ENCODE data around the gene CORO1C. TPM values are rescaled to one million over a fixed set of nuclear protein-coding genes. Genes with fewer than 3 reads are reported as not detected.

The CORO1C gene
- polyA plus RNA-seq, 2 of the 4 experiments (the other 2 are of a cell fraction), result 166 to 245 TPM

- Histone ChIP-seq H3K4me2 (no peak overlapping the region), H3K9me3 (no peaks in the 10 kb centered on the region), H3K27ac (no peak overlapping the region), H3K4me3 (no peak overlapping the region), H3K4me1 (peaks cover 55% of the 10 kb centered on the region)
- FAIRE-seq (no peak), ATAC-seq (no peak), DNase-seq (ENCODE audit: low read depth in 1 of 2, low spot score in 1 of 2) (no peak)
- ChIA-PET POLR2A (no interaction called here), CTCF (interaction anchor here (0.7 to 1.8 kb wide), 2 partner anchors 35 to 52 kb away, joined by 4 to 7 read pairs; no protein-coding TSS in a partner anchor)
- 94% methylated on average over 3 of the region's 3 CpGs for WGBS (ENCODE audit: missing lambda C conversion rate)
- no peak for TF ChIP-seq CHD2 (IDR thresholded peaks at IDR 0.05; ENCODE audit: low read length, partially characterized antibody)
- no peak for TF ChIP-seq POLR2AphosphoS2 (conservative IDR thresholded peaks at IDR 0.05; ENCODE audit: low read length)
- no peak for TF ChIP-seq ZSCAN20 (CRISPR knock-in tag; IDR thresholded peaks at IDR 0.05)
- no peak for TF ChIP-seq SMC3 (IDR thresholded peaks at IDR 0.05)
- no peak for TF ChIP-seq FOSB (CRISPR knock-in tag; IDR thresholded peaks at IDR 0.05)
- TF ChIP-seq HOXA7 (CRISPR knock-in tag; IDR thresholded peaks at IDR 0.05), result no peak
These were observed 31.3 kb downstream of the CORO1C start for GRCh38 chr12:108699955-108700563.

DNA sequence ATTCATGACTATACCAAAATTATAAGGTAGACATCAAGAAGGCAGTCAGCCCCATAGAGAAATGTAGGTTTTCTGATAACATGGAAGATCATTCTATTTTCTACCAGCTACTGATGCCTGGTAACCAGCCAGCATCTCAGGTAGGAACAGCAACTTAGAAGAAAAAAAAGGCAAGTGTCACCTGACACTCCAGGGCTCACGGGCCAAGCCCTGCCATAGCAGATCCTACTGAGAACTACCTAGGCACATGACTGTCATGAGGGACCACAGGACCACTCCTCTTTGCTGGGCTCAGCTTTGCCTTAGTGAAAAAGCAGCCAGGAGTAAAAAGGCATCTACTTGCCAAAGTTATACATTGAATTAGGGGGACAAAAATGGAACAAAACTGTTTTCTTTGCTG is 33.4 kb downstream of the CORO1C start:
- ATAC-seq (no peak), FAIRE-seq (no peak), DNase-seq (ENCODE audit: low read depth in 1 of 2, low spot score in 1 of 2) (no peak)
- Histone ChIP-seq H3K4me2 (no peak overlapping the region), H3K4me3 (no peak overlapping the region), H3K4me1 (peaks cover 68% of the 10 kb centered on the region), H3K9me3 (no peaks in the 10 kb centered on the region), H3K27ac (no peak overlapping the region)
- 83% methylated on average over 1 of the region's 1 CpG for WGBS (ENCODE audit: missing lambda C conversion rate)
- ChIA-PET POLR2A (no interaction called here), CTCF (interaction anchor here (1.2 to 1.8 kb wide), 4 partner anchors 8 to 107 kb away, joined by 3 to 7 read pairs (median 3); no protein-coding TSS in a partner anchor)
- TF ChIP-seq POLR2A (IDR thresholded peaks at IDR 0.05; ENCODE audit: low read length) (no peak), SREBF2 (IDR thresholded peaks at IDR 0.05) (no peak), CTCF (IDR thresholded peaks at IDR 0.05) (no peak), SMC3 (IDR thresholded peaks at IDR 0.05) (no peak), PBX3 (IDR thresholded peaks at IDR 0.05) (no peak), ZC3H11A (IDR thresholded peaks at IDR 0.05) (no peak), NR3C1 (IDR thresholded peaks at IDR 0.05) (no peak), RFX5 (IDR thresholded peaks at IDR 0.05) (no peak), FOSB (CRISPR knock-in tag; IDR thresholded peaks at IDR 0.05) (no peak), ZSCAN20 (CRISPR knock-in tag; IDR thresholded peaks at IDR 0.05) (no peak), RCOR1 (IDR thresholded peaks at IDR 0.05; ENCODE audit: low read depth, low read length) (no peak), RNF2 (IDR thresholded peaks at IDR 0.05; ENCODE audit: borderline replicate concordance, low read depth) (no peak), CHD2 (IDR thresholded peaks at IDR 0.05; ENCODE audit: low read length, partially characterized antibody) (no peak), KDM5A (IDR thresholded peaks at IDR 0.05) (no peak), EHF (CRISPR knock-in tag; IDR thresholded peaks at IDR 0.05) (no peak), E2F6 (IDR thresholded peaks at IDR 0.05; ENCODE audit: borderline replicate concordance, low read depth) (no peak), BHLHE40 (IDR thresholded peaks at IDR 0.05; ENCODE audit: low read depth, low read length) (no peak), MYC (IDR thresholded peaks at IDR 0.05; ENCODE audit: borderline replicate concordance, low read length) (no peak)
- TF ChIP-seq, protein P1, sequence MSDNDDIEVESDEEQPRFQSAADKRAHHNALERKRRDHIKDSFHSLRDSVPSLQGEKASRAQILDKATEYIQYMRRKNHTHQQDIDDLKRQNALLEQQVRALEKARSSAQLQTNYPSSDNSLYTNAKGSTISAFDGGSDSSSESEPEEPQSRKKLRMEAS (IDR thresholded peaks at IDR 0.05), result no peak
- TF ChIP-seq, protein P2, sequence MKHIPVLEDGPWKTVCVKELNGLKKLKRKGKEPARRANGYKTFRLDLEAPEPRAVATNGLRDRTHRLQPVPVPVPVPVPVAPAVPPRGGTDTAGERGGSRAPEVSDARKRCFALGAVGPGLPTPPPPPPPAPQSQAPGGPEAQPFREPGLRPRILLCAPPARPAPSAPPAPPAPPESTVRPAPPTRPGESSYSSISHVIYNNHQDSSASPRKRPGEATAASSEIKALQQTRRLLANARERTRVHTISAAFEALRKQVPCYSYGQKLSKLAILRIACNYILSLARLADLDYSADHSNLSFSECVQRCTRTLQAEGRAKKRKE (CRISPR knock-in tag; IDR thresholded peaks at IDR 0.05; ENCODE audit: low read depth), result no peak
